Testis (tissue), 3 donors: ENCODE data around the gene TTBK1. TPM values are rescaled to one million over a fixed set of nuclear protein-coding genes. Genes with fewer than 3 reads are reported as not detected.

Source experiments
- DNase-seq: peaks from one replicate; pipeline ENCODE4 v3.0.0-alpha.2; 2019
- H3K27ac ChIP-seq, 2 donors: fragments of 200-600 bp; sonication (generic); one replicate each; pipeline ENCODE4 v1.5.1; 2019
- H3K27me3 ChIP-seq: fragments of 200-600 bp; sonication (generic); one replicate; pipeline ENCODE4 v1.5.1; 2019
- H3K36me3 ChIP-seq: fragments of 200-600 bp; sonication (generic); one replicate; pipeline ENCODE4 v1.5.1; 2017; ENCODE audit warnings: low read depth; ENCODE audit errors: missing control alignments
- H3K4me1 ChIP-seq: fragments of 200-600 bp; sonication (generic); one replicate; pipeline ENCODE4 v1.5.1; 2019
- H3K4me3 ChIP-seq, 2 donors: fragments of 200-600 bp; sonication (generic); one replicate each; pipeline ENCODE4 v1.5.1; 2017 to 2019
- H3K9me3 ChIP-seq: fragments of 200-600 bp; sonication (generic); one replicate; pipeline ENCODE4 v1.5.1; 2017
- CTCF ChIP-seq, 3 experiments: fragments of 450-650 bp in 2 of 3; fragments of 200-600 bp in 1 of 3; sonication (generic) in 1 of 3; IDR thresholded peaks; one replicate each; pipeline ENCODE4 v1.5.1; 2016 to 2019; ENCODE audit warnings: antibody characterized with exemption in 3 of 3, mild to moderate bottlenecking in 2 of 3, moderate library complexity in 1 of 3
- POLR2A ChIP-seq: fragments of 450-650 bp; IDR thresholded peaks from one replicate; pipeline ENCODE4 v1.6.1; 2017; ENCODE audit warnings: antibody characterized with exemption, mild to moderate bottlenecking, moderate library complexity
- WGBS, 2 donors: methylation state at CpG; one replicate each; pipeline ENCODE4 v1.1.5; 2018; 5-methylcytosine and 5-hydroxymethylcytosine counted together
- intact Hi-C: fragments of 100-400 bp; cut with DNase I; formaldehyde crosslinking; loops from one replicate; pipeline ENCODE4 v1.15.1; 2023; ENCODE audit warnings: low total_unique reads
- polyA plus RNA-seq: library from polyadenylated mRNA; stranded (reverse); fragments of 350-450 nt; fragmentation: Illumina TruSeq; extraction: RNeasy Lipid Tissue Mini Kit (QIAGEN cat#74804); gene quantifications from one replicate; pipeline ENCODE4 v1.2.3, GENCODE V29; 2014; ENCODE audit warnings: low read depth, low replicate concordance; ENCODE audit not compliant: insufficient read depth
- total RNA-seq, 2 donors: library from RNA; depleted of rRNA; stranded (reverse); fragments of >200 nt; gene quantifications; one replicate each; pipeline ENCODE4 v1.2.3, GENCODE V29; 2016

TTBK1 gene
- total and polyA plus RNA-seq, 3 donors from 2014 or later, result 2.2 to 2.6 (median 2.3) TPM

- H3K36me3 ChIP-seq, result no peaks in the 10 kb centered on the region
- peak; percentile 83 for DNase-seq
- H3K4me1 ChIP-seq, result peaks cover 5% of the 10 kb centered on the region
- intact Hi-C loops, result no loop called here
- no peaks in the 10 kb centered on the region for H3K27me3 ChIP-seq
- no peaks in the 10 kb centered on the region for H3K9me3 ChIP-seq
- WGBS, 2 donors, result 2% methylated on average over 56 to 78 of the region's 82 CpGs
- H3K27ac ChIP-seq, result peak within 1 kb of the TSS; percentile 22 to 31
- TF ChIP-seq POLR2A (no peak), CTCF (IDR thresholded peaks at IDR 0.05) (peak; percentile 88 to 94 (median 91))
- peak within 1 kb of the TSS; percentile 55 to 60 for H3K4me3 ChIP-seq
Measured at GRCh38 chr6:43228951-43229802, 14.1 kb upstream of the TTBK1 start, which contains the start of gene DNPH1. DNPH1 (minus strand) TSS chr6:43229481; CDS start chr6:43229456, 25 bp downstream.

GRCh38 chr6:43229803-43230620, 13.3 kb upstream of the TTBK1 start:
- WGBS, 2 donors, result 52 to 65% methylated on average over 17 of the region's 17 CpGs
- H3K4me3 ChIP-seq, result peak overlapping the region; percentile 55 to 60
- TF ChIP-seq POLR2A, result no peak
- TF ChIP-seq CTCF (IDR thresholded peaks at IDR 0.05), result no peak
- no peak overlapping the region for H3K27ac ChIP-seq
- intact Hi-C loops, result no loop called here
- DNase-seq, result no peak
- H3K9me3 ChIP-seq, result no peaks in the 10 kb centered on the region
- H3K4me1 ChIP-seq, result peaks cover 5% of the 10 kb centered on the region
- H3K27me3 ChIP-seq, result no peaks in the 10 kb centered on the region
- no peaks in the 10 kb centered on the region for H3K36me3 ChIP-seq

- 82 to 88% methylated on average over 4 of the region's 4 CpGs for WGBS, 2 donors
Measured at GRCh38 chr6:43231053-43231452, 12.2 kb upstream of the TTBK1 start.

GRCh38 chr6:43231735-43232450, 11.4 kb upstream of the TTBK1 start:
- Histone ChIP-seq H3K9me3 (no peaks in the 10 kb centered on the region), H3K36me3 (no peaks in the 10 kb centered on the region), H3K4me1 (peaks cover 5% of the 10 kb centered on the region), H3K27me3 (no peaks in the 10 kb centered on the region), H3K4me3 (no peak overlapping the region), H3K27ac (no peak overlapping the region)
- WGBS, 2 donors, result 82% methylated on average over 3 of the region's 3 CpGs
- intact Hi-C loops, result no loop called here
- DNase-seq, result no peak
- no peak for TF ChIP-seq CTCF (IDR thresholded peaks at IDR 0.05)
- no peak for TF ChIP-seq POLR2A

More at GRCh38 chr6:43231053-43231452, 12.2 kb upstream of the TTBK1 start:
- DNase-seq, result no peak
- Histone ChIP-seq H3K36me3 (no peaks in the 10 kb centered on the region), H3K27ac (no peak overlapping the region), H3K27me3 (no peaks in the 10 kb centered on the region), H3K9me3 (no peaks in the 10 kb centered on the region), H3K4me3 (no peak overlapping the region), H3K4me1 (peaks cover 5% of the 10 kb centered on the region)
- TF ChIP-seq POLR2A (no peak), CTCF (IDR thresholded peaks at IDR 0.05) (no peak)
- intact Hi-C loops, result no loop called here
